WTC11 (cell line): ENCODE data around the gene GRIA4. TPM values are rescaled to one million over a fixed set of nuclear protein-coding genes. Genes with fewer than 3 reads are reported as not detected.

Source experiments
- ATAC-seq: fragments of 200-7000 bp; cut with Tn5 transposase; 2 replicates; pipeline ENCODE4 v1.10.0; 2021; ENCODE audit warnings: mild to moderate bottlenecking, moderate library complexity
- CTCF ChIA-PET: fragments of 300-600 bp; sonication (Branson Sonifier 250); formaldehyde crosslinking; loops from one replicate; lab custom pipeline; 2021; ENCODE audit warnings: antibody characterized with exemption; lab: Charles Lee
- POLR2A ChIA-PET: fragments of 350-600 bp; sonication (Branson Sonifier 250); formaldehyde crosslinking; loops from one replicate; lab custom pipeline; 2021; ENCODE audit warnings: antibody characterized with exemption; lab: Charles Lee
- DNase-seq: peaks from one replicate; pipeline ENCODE4 v3.0.0; 2021; ENCODE audit warnings: low spot score
- H3K27ac Mint-ChIP-seq: 2 replicates; pipeline ENCODE4 v1.8.0; 2021; ENCODE audit warnings: mixed read lengths
- H3K27me3 Mint-ChIP-seq: 2 replicates; pipeline ENCODE4 v1.8.0; 2021; ENCODE audit warnings: low read depth, mild to moderate bottlenecking, moderate library complexity, mixed read lengths
- H3K36me3 Mint-ChIP-seq: 2 replicates; pipeline ENCODE4 v1.8.0; 2021; ENCODE audit warnings: mixed read lengths
- H3K4me1 Mint-ChIP-seq: 2 replicates; pipeline ENCODE4 v1.8.0; 2022; ENCODE audit warnings: mixed read lengths
- H3K4me3 Mint-ChIP-seq: 2 replicates; pipeline ENCODE4 v1.8.0; 2021; ENCODE audit warnings: mild to moderate bottlenecking, moderate library complexity, mixed read lengths
- H3K9me3 Mint-ChIP-seq: 2 replicates; pipeline ENCODE4 v1.8.0; 2021; ENCODE audit warnings: mixed read lengths
- AR ChIP-seq: fragments of 250-450 bp; sonication (Bioruptor Pico); IDR thresholded peaks from 2 replicates; pipeline ENCODE4 v1.9.0; 2021; ENCODE audit warnings: mild to moderate bottlenecking
- ARID4B ChIP-seq: sonication (generic); formaldehyde crosslinking; IDR thresholded peaks from 2 replicates; pipeline ENCODE4 v1.8.0; 2023; ENCODE audit warnings: missing genetic modification reagents, mild to moderate bottlenecking, borderline replicate concordance
- E2F1 ChIP-seq: sonication (generic); formaldehyde crosslinking; IDR thresholded peaks from 2 replicates; pipeline ENCODE4 v1.8.0; 2022; ENCODE audit warnings: mild to moderate bottlenecking, missing genetic modification reagents
- E2F4 ChIP-seq: sonication (generic); formaldehyde crosslinking; IDR thresholded peaks from 2 replicates; pipeline ENCODE4 v1.8.1; 2022; ENCODE audit warnings: low read depth, mild to moderate bottlenecking, moderate library complexity, missing genetic modification reagents, borderline replicate concordance
- ESRRA ChIP-seq: sonication (generic); formaldehyde crosslinking; IDR thresholded peaks from 2 replicates; pipeline ENCODE4 v1.8.1; 2022; ENCODE audit warnings: mild to moderate bottlenecking, missing genetic modification reagents, borderline replicate concordance
- MLX ChIP-seq: sonication (generic); formaldehyde crosslinking; IDR thresholded peaks from 2 replicates; pipeline ENCODE4 v1.8.1; 2023; ENCODE audit warnings: mild to moderate bottlenecking, missing genetic modification reagents, moderate library complexity
- SP1 ChIP-seq: sonication (generic); formaldehyde crosslinking; conservative IDR thresholded peaks from 2 replicates; pipeline ENCODE4 v1.8.1; 2022; ENCODE audit warnings: missing genetic modification reagents
- TEAD1 ChIP-seq: sonication (generic); formaldehyde crosslinking; IDR thresholded peaks from 2 replicates; pipeline ENCODE4 v1.8.0; 2022; ENCODE audit warnings: mild to moderate bottlenecking, missing genetic modification reagents
- TEAD4 ChIP-seq: sonication (generic); formaldehyde crosslinking; IDR thresholded peaks from 2 replicates; pipeline ENCODE4 v1.8.0; 2022; ENCODE audit warnings: mild to moderate bottlenecking, missing genetic modification reagents
- USF2 ChIP-seq: sonication (generic); formaldehyde crosslinking; IDR thresholded peaks from 2 replicates; pipeline ENCODE4 v1.8.1; 2023; ENCODE audit warnings: mild to moderate bottlenecking, missing genetic modification reagents, moderate library complexity
- ZMAT4 ChIP-seq: fragments of 250-450 bp; sonication (Bioruptor Pico); IDR thresholded peaks from 2 replicates; pipeline ENCODE4 v1.9.0; 2021; ENCODE audit warnings: mild to moderate bottlenecking
- ZNF219 ChIP-seq: sonication (generic); formaldehyde crosslinking; IDR thresholded peaks from 2 replicates; pipeline ENCODE4 v1.8.0; 2023; ENCODE audit warnings: missing genetic modification reagents, mild to moderate bottlenecking, borderline replicate concordance
- ZNF232 ChIP-seq: sonication (generic); formaldehyde crosslinking; IDR thresholded peaks from 2 replicates; pipeline ENCODE4 v1.8.0; 2022; ENCODE audit warnings: mild to moderate bottlenecking, missing genetic modification reagents
- ZNF263 ChIP-seq: sonication (generic); formaldehyde crosslinking; IDR thresholded peaks from 2 replicates; pipeline ENCODE4 v1.8.1; 2022; ENCODE audit warnings: low read depth, mild to moderate bottlenecking, moderate library complexity, missing genetic modification reagents
- ZNF396 ChIP-seq: fragments of 250-450 bp; sonication (Bioruptor Pico); IDR thresholded peaks from 2 replicates; pipeline ENCODE4 v1.8.0; 2021; ENCODE audit warnings: mild to moderate bottlenecking, moderate library complexity, borderline replicate concordance
- ZSCAN18 ChIP-seq: fragments of 250-450 bp; sonication (Bioruptor Pico); IDR thresholded peaks from 2 replicates; pipeline ENCODE4 v2.1.2; 2022; ENCODE audit warnings: mild to moderate bottlenecking, moderate library complexity
- total RNA-seq: library from RNA; stranded (reverse); gene quantifications from 3 replicates; pipeline ENCODE4 v1.2.3, GENCODE V29; 2021

Gene GRIA4
- total RNA-seq, 1 experiment from 2014 or later = 11.4 TPM

- TF ChIP-seq ARID4B (no peak), AR (CRISPR knock-in tag) (no peak), ZNF396 (CRISPR knock-in tag) (no peak), ZSCAN18 (CRISPR knock-in tag) (no peak), E2F4 (CRISPR knock-in tag) (no peak), E2F1 (no peak), ZNF232 (no peak), SP1 (CRISPR knock-in tag) (no peak)
Measured at GRCh38 chr11:105603156-105603555, 6.7 kb upstream of the GRIA4 start (continued).

GRCh38 chr11:105609341-105609781, 512 bp upstream of the GRIA4 start:
- DNase-seq (peak; percentile 38), ATAC-seq (peak; percentile 53)
- Mint-ChIP-seq H3K27ac (no peak overlapping the region), H3K4me3 (peak overlapping the region; percentile 80), H3K36me3 (no peaks in the 10 kb centered on the region), H3K9me3 (peaks cover 9% of the 10 kb centered on the region), H3K27me3 (no peaks in the 10 kb centered on the region; the same call in 1 of the 2 replicates), H3K4me1 (peaks cover 34% of the 10 kb centered on the region)
- CTCF ChIA-PET = no interaction called here
- POLR2A ChIA-PET = no interaction called here
- TF ChIP-seq ESRRA (CRISPR knock-in tag) (no peak), TEAD4 (CRISPR knock-in tag) (no peak), ZMAT4 (CRISPR knock-in tag) (no peak), E2F4 (CRISPR knock-in tag) (no peak), ARID4B (no peak), TEAD1 (CRISPR knock-in tag) (no peak), ZNF219 (CRISPR knock-in tag) (no peak), ZNF263 (CRISPR knock-in tag) (no peak), MLX (CRISPR knock-in tag) (no peak), USF2 (CRISPR knock-in tag) (no peak)
